ENCODE measurements around the gene PPP6R3.

PPP6R3 gene

DNA sequence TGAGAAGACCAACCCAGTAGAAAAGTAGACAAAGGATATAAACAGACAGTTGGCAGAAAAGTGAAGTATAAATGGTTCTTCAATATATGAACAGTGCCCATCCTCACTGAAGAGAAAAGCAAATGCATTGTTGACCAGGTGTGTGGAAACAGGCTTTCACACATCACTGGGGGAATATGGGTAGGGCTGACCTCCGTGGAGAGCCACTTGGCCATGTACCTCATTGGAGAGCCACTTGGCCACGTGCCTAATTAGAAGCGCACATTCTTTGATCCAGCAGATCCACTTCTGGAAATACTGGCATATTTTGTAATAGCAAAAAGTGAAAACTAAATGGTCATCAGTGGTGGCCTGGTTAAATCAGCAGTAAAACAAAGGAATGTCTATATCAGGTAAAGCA is 43.2 kb downstream of the PPP6R3 start:
- H3K4me3 Mint-ChIP-seq = no peak overlapping the region
- H3K27me3 Mint-ChIP-seq (ENCODE audit: low read depth) = no peaks in the 10 kb centered on the region
- H3K4me1 Mint-ChIP-seq (ENCODE audit: low read depth) = peaks cover 40% of the 10 kb centered on the region
- peaks cover 11% of the 10 kb centered on the region for H3K36me3 Mint-ChIP-seq (ENCODE audit: low read depth)
- no peak overlapping the region for H3K27ac Mint-ChIP-seq
- no peak for DNase-seq (ENCODE audit: low spot score)
- no peaks in the 10 kb centered on the region for H3K9me3 Mint-ChIP-seq

DNA sequence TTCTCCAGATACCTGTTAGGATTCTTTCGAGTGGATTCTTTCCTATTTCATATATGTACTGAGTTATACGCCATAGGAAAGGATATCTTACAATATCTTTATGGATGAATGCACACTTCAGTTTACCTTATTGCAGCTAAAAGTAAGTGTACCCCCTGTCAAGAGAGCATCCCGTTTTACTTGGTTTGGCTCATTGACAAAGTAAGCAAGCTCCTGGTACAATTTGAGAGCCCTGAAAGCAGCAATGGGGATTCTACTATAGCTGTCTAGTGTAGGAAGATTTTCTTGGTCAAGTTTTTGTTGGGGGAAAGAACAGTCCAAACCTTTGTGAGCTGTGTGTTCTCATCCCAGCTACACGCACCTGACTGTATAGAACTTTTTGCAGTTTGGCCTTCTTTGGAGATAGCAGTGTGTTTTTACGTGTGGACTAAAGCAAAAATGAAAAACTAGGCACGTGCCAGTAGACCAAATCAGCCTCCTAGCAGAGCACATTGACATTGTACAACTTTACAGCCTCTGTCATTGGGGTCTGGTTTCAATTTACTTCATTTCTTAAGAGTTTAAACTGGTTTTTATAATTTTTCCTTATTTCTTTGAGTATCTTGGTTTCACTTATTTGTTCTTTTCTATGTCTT is 44.0 kb downstream of the PPP6R3 start:
- Mint-ChIP-seq H3K4me1 (ENCODE audit: low read depth) (peaks cover 43% of the 10 kb centered on the region), H3K9me3 (no peaks in the 10 kb centered on the region), H3K4me3 (no peak overlapping the region), H3K36me3 (ENCODE audit: low read depth) (peaks cover 12% of the 10 kb centered on the region), H3K27me3 (ENCODE audit: low read depth) (no peaks in the 10 kb centered on the region), H3K27ac (no peak overlapping the region)
- no peak for DNase-seq (ENCODE audit: low spot score)

DNA sequence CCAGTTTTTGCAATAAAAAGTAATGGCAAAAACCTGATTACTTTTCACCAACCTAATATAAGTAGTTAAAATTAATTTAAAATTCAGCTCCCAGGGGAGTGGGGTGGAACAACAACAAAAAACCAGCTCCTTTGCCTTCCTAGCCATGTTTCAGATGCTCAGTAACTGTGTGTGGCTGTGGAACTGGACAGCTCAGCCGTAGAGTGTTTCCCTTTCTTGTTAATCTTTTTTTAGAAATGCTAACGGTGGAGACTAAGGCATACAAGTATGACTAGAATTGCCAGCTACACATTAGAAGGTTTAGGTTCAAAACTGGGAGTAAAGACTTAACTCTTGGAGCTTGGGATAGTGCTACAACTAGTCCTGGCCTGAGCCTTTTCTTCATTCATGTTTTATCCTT is 45.0 kb downstream of the PPP6R3 start:
- Mint-ChIP-seq H3K4me3 (no peak overlapping the region), H3K4me1 (ENCODE audit: low read depth) (peaks cover 44% of the 10 kb centered on the region), H3K27me3 (ENCODE audit: low read depth) (no peaks in the 10 kb centered on the region), H3K36me3 (ENCODE audit: low read depth) (peaks cover 15% of the 10 kb centered on the region), H3K9me3 (no peaks in the 10 kb centered on the region), H3K27ac (no peak overlapping the region)
- no peak for DNase-seq (ENCODE audit: low spot score)

DNA sequence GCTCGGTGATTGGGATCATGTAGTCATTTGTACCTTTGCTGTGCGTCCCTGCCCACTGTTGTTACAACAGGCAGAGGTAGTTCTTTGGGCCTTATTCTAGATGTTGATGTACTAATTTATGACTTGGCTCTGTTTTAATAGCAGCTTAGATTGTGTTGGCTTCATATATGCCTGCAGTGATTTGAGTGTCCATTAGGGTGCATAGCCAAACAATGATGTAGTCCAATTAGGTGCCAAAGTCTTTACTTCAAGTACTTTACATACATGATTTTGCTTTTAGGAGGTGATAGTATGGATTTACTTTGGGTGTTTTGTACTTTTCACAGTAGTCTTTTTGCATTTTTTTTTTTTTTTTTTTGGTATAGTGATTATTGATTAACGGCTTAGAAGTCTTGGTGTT is 46.4 kb downstream of the PPP6R3 start:
- Mint-ChIP-seq H3K36me3 (ENCODE audit: low read depth) (peaks cover 17% of the 10 kb centered on the region), H3K27me3 (ENCODE audit: low read depth) (no peaks in the 10 kb centered on the region), H3K9me3 (no peaks in the 10 kb centered on the region), H3K4me1 (ENCODE audit: low read depth) (peaks cover 42% of the 10 kb centered on the region), H3K4me3 (no peak overlapping the region), H3K27ac (no peak overlapping the region)
- DNase-seq (ENCODE audit: low spot score) = no peak

DNA sequence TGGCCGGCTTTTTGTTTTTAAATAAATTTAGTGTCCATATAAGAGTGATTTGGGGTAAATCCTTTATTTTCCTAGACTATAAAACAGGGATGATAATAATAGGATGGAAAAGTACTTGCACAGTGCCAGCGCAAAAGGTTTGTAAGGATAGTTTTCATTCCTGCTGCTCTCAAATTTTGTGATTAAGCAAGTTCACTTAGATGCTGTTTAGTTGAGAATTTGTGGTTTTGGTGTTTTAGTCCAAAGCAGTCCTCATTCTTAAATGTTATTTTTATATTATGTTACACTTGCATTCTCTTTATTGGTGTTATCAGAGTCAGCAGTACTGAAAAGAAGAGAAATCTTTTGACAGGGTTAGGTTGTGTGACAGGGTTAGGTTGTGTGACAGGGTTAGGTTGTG is 47.9 kb downstream of the PPP6R3 start:
- Mint-ChIP-seq H3K9me3 (no peaks in the 10 kb centered on the region), H3K27me3 (ENCODE audit: low read depth) (no peaks in the 10 kb centered on the region), H3K27ac (no peak overlapping the region), H3K4me1 (ENCODE audit: low read depth) (peaks cover 42% of the 10 kb centered on the region), H3K36me3 (ENCODE audit: low read depth) (peaks cover 20% of the 10 kb centered on the region), H3K4me3 (no peak overlapping the region)
- DNase-seq (ENCODE audit: low spot score) = no peak

DNA sequence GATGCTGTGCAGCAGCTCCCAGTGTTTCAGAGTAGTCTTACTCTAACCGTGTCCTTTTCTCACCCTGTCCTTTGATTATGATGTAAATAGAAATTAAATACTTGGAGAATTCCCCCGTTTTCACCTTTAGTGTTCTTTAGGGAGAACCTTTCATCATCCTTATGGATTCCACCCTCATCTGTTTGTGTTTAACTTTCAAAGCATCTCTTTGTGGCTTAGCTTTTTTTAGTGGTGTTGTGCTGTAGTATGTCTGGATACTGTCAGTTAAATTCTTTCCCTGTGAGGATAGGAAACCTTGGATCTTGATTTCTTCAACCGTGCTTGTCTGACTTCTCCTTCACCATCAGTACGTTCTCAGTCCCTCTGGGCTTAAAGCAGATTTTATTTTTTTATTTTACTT is 48.5 kb downstream of the PPP6R3 start:
- H3K27me3 Mint-ChIP-seq (ENCODE audit: low read depth) = no peaks in the 10 kb centered on the region
- H3K4me3 Mint-ChIP-seq = no peak overlapping the region
- no peaks in the 10 kb centered on the region for H3K9me3 Mint-ChIP-seq
- H3K27ac Mint-ChIP-seq = no peak overlapping the region
- H3K36me3 Mint-ChIP-seq (ENCODE audit: low read depth) = peaks cover 20% of the 10 kb centered on the region
- H3K4me1 Mint-ChIP-seq (ENCODE audit: low read depth) = peaks cover 38% of the 10 kb centered on the region
- DNase-seq (ENCODE audit: low spot score) = no peak

DNA sequence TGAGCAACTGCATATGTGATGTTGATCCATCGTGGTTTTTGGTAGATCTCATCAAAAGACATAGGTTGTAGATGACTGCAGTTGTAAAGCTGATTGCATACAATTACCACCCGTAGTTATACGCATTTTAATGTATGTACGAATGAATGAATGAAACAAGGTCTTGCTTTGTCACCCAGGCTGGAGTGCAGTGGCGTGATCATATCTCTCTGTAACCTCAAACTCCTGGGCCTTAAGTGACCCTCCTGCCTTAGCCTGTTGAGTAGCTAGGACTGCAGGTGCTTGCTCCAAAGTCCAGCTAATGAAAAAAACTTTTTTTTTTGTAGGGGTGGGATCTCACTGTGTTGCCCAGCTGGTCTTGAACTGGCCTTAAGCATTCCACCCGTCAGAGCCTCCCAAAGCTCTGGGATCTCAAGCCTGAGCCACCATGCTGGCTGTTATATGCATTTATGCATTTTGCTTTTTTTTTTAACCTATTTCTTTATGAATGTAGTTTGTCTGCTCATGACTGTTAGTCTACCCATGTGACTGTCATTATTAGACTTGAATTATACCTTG is 53.5 kb downstream of the PPP6R3 start:
- Mint-ChIP-seq H3K4me3 (no peak overlapping the region), H3K27me3 (ENCODE audit: low read depth) (no peaks in the 10 kb centered on the region), H3K27ac (no peak overlapping the region), H3K36me3 (ENCODE audit: low read depth) (peaks cover 36% of the 10 kb centered on the region), H3K4me1 (ENCODE audit: low read depth) (peaks cover 23% of the 10 kb centered on the region), H3K9me3 (no peaks in the 10 kb centered on the region)
- DNase-seq (ENCODE audit: low spot score) = no peak

DNA sequence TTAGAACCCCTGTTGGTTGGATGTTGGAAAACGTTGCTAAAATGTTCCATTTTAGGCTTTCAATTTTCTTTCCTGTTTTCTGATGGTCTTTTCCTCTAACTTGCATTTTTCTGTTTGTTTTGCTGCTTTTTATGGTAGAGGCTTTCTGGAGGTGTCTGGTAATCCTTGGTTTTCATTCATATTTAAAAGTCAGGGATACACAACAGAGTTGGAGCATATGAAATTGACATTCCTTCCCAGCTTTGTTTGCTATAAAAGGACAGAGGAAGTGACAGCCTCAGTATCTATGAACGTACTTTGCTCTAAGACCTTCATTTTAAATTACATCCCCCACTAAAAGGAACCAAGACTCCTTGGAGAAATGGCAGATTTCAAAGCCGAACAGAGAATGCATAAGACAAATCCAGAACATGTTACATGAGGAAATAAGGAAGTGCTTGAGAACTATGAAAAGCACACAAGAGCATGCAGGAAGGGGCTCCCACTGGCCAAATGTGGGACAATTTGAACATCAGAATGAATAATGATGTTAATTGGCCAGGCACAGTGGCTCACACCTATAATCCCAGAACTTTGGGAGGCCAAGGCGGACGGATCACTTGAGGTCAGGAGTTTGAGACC is 56.7 kb downstream of the PPP6R3 start:
- Mint-ChIP-seq H3K4me3 (no peak overlapping the region), H3K27ac (no peak overlapping the region), H3K9me3 (no peaks in the 10 kb centered on the region), H3K27me3 (ENCODE audit: low read depth) (no peaks in the 10 kb centered on the region), H3K4me1 (ENCODE audit: low read depth) (peaks cover 15% of the 10 kb centered on the region), H3K36me3 (ENCODE audit: low read depth) (peaks cover 40% of the 10 kb centered on the region)
- DNase-seq (ENCODE audit: low spot score) = no peak

DNA sequence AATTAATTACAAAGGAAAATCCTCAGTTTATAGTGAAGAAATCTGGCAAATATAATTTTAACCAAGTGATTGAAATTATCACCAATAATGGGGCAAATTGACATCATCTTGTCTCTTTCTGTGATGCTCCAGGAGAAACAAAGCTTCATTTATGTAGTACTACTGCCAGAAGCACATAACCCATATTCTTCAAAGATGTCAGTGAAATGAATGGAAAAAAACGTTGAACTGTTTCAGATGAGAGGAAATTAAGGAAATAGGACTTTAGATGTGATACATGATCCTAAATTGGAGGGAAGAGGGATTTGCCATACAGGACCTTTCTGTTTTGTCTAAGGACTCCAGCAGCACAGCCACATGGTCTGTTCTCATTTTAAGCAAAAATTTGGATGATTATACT is 57.6 kb downstream of the PPP6R3 start:
- peaks cover 15% of the 10 kb centered on the region for H3K4me1 Mint-ChIP-seq (ENCODE audit: low read depth)
- no peaks in the 10 kb centered on the region for H3K27me3 Mint-ChIP-seq (ENCODE audit: low read depth)
- peaks cover 47% of the 10 kb centered on the region for H3K36me3 Mint-ChIP-seq (ENCODE audit: low read depth)
- no peak overlapping the region for H3K4me3 Mint-ChIP-seq
- H3K27ac Mint-ChIP-seq = no peak overlapping the region
- H3K9me3 Mint-ChIP-seq = no peaks in the 10 kb centered on the region
- no peak for DNase-seq (ENCODE audit: low spot score)

DNA sequence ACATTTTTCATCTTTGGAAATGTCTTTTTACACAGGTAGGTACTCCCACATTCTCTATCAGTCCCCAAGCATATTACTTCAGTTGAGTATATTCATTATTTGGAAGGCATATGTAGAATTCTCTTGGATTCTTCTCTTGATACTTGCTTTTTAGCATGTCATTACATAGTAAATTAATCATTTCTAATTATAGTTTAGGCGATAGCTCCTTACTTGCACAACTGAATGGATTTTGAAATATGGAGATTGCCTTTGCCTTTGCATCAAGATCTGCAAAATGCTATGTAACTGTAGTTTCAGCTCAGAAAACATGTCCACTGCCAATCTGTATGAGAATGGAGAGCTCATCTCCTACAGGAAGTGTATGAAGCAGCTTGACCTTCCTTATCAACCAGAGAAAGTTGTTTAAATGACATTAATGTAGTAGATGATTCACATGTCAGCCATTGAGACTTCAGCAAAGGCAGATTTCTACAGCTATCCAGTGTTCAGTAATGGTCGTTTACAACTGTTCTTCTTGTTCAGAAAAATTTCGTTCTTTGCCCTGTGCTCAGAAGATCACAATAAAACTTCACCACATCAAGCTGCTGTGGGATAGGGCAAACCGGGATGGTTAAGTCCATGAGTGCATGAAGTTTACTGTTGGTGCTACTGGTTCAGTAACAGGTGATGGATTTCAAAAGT is 61.6 kb downstream of the PPP6R3 start:
- DNase-seq (ENCODE audit: low spot score) = no peak
- Mint-ChIP-seq H3K27ac (no peak overlapping the region), H3K36me3 (ENCODE audit: low read depth) (peaks cover 61% of the 10 kb centered on the region), H3K9me3 (no peaks in the 10 kb centered on the region), H3K27me3 (ENCODE audit: low read depth) (no peaks in the 10 kb centered on the region), H3K4me1 (ENCODE audit: low read depth) (peaks cover 32% of the 10 kb centered on the region), H3K4me3 (no peak overlapping the region)

DNA sequence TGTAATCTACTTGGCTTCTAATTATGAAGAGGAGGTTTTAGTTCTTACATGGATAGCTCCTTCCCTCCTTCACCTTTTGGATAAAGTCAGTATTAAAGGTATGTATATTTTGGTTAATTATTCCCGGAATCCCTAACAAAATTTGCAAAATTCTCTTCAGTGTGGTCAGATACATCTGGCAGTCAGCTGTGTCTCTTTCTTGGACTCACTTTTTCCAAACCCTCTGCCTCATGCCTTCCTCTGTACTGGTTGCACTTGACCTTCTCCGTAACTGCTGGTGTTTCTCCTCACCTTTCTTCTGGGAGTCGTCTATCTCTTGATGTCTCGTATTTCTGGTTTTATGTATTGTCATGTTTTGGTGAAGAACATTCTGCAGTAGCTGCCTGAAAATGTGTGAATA is 62.5 kb downstream of the PPP6R3 start:
- peaks cover 40% of the 10 kb centered on the region for H3K4me1 Mint-ChIP-seq (ENCODE audit: low read depth)
- H3K27me3 Mint-ChIP-seq (ENCODE audit: low read depth) = no peaks in the 10 kb centered on the region
- H3K9me3 Mint-ChIP-seq = no peaks in the 10 kb centered on the region
- no peak for DNase-seq (ENCODE audit: low spot score)
- H3K27ac Mint-ChIP-seq = no peak overlapping the region
- peaks cover 61% of the 10 kb centered on the region for H3K36me3 Mint-ChIP-seq (ENCODE audit: low read depth)
- no peak overlapping the region for H3K4me3 Mint-ChIP-seq

DNA sequence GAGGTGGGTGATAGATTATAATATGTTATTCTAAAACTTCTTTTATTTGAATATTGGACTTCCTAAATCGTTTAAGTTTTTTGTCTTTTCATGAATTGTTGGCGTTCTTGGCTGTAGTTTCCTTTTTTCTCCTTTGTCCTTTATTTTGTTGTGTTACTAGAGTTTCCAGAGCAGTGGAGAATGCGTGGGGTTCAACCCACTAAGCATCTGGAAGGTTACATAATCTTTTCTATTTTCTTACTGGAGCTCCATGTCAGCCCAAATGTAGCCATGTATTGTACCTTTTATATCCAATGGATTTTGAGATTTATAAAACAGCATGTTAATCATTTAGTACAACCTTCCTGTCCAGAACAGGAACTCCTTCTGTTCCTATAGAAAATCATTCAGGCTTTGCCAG is 63.2 kb downstream of the PPP6R3 start:
- H3K9me3 Mint-ChIP-seq = no peaks in the 10 kb centered on the region
- no peaks in the 10 kb centered on the region for H3K27me3 Mint-ChIP-seq (ENCODE audit: low read depth)
- DNase-seq (ENCODE audit: low spot score) = no peak
- H3K36me3 Mint-ChIP-seq (ENCODE audit: low read depth) = peaks cover 63% of the 10 kb centered on the region
- H3K27ac Mint-ChIP-seq = no peak overlapping the region
- H3K4me3 Mint-ChIP-seq = no peak overlapping the region
- peaks cover 47% of the 10 kb centered on the region for H3K4me1 Mint-ChIP-seq (ENCODE audit: low read depth)

DNA sequence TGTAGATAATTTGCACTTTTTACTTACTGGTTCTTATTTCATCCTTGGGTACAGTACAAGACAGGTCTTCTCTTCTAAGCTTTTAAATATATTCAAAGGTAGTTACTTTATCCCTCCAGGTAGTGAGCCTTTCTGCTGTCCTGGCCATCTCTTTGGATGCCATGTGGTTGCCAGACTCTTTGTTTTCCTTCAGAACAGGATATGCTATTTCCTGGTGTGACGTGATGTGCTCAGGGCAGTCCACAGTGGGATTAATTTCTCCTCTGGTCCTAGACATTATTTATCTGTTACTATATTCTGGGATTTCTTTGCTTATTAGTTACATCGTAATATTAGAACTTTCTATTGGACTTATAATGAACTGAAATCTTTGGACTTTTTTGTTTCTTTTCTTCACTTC is 63.7 kb downstream of the PPP6R3 start:
- Mint-ChIP-seq H3K36me3 (ENCODE audit: low read depth) (peaks cover 66% of the 10 kb centered on the region), H3K27me3 (ENCODE audit: low read depth) (no peaks in the 10 kb centered on the region), H3K4me1 (ENCODE audit: low read depth) (peaks cover 49% of the 10 kb centered on the region), H3K4me3 (no peak overlapping the region), H3K27ac (peak overlapping the region; percentile 1), H3K9me3 (no peaks in the 10 kb centered on the region)
- DNase-seq (ENCODE audit: low spot score) = no peak

DNA sequence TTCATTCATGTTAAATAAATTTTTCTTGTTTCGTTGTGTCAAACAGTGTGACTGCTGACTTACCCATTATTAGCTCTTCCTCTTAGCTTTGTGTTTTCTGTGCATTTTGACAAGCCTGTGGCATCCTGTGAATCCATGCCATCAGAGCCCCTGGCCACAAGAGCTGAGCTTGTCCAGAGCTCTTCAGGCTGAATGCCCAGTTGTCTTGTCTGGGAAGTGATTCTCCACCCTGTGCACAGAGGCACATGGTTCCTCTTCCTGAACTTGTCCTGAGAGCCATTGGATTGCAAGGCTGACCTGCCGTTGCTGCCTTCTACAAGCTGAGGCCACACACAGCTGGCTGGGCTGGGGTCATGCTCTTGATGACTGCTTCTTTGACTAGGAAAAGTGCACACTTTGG is 64.1 kb downstream of the PPP6R3 start:
- Mint-ChIP-seq H3K36me3 (ENCODE audit: low read depth) (peaks cover 67% of the 10 kb centered on the region), H3K27me3 (ENCODE audit: low read depth) (no peaks in the 10 kb centered on the region), H3K9me3 (no peaks in the 10 kb centered on the region), H3K4me3 (no peak overlapping the region), H3K27ac (peak overlapping the region; percentile 1), H3K4me1 (ENCODE audit: low read depth) (peaks cover 49% of the 10 kb centered on the region)
- DNase-seq (ENCODE audit: low spot score) = no peak

Measured in T-helper 2 cell treated with Interferon-gamma antibody and Interleukin-4, amounts not matched to agents 5 μg/mL and 100 μg/mL, for 36 hours (primary cell).